CD4-positive, alpha-beta T cell treated with Interleukin-4 for 4 hours (primary cell): ENCODE measurements around the gene RAE1.
A peak's percentile ranks its signal among the peaks of the same experiment; 100 is the strongest.
"Not testable (repeated sequence)": the region's sequence is repeated elsewhere in the genome, so short reads cannot be mapped to it uniquely, and the experiment has no call there.

Experiments used
- DNase-seq: peaks from one replicate; pipeline ENCODE4 v3.0.0-alpha.2; 2020

Gene RAE1

GRCh38 chr20:57327820-57328219 lies 23.2 kb upstream of the RAE1 start:
- no peak for DNase-seq

- DNase-seq = no peak
These were observed 21.3 kb upstream of the RAE1 start, which contains the start of gene SPO11 for GRCh38 chr20:57329608-57330221. TSS of gene SPO11 (plus strand) at chr20:57329803. CDS start at chr20:57329868, 65 bp downstream.

GRCh38 chr20:57330998-57331397 lies 20.1 kb upstream of the RAE1 start:
- no peak for DNase-seq

- DNase-seq = no peak
These were observed 18.7 kb upstream of the RAE1 start for GRCh38 chr20:57332105-57333089.

- no peak for DNase-seq
These were observed 15.7 kb upstream of the RAE1 start for GRCh38 chr20:57335392-57335791.

- DNase-seq = no peak
These were observed 9.4 kb upstream of the RAE1 start for GRCh38 chr20:57341663-57342062.

GRCh38 chr20:57342829-57343228 lies 8.2 kb upstream of the RAE1 start:
- DNase-seq = no peak

GRCh38 chr20:57346477-57346876 lies 4.6 kb upstream of the RAE1 start:
- peak; percentile 57 for DNase-seq

- no peak for DNase-seq
These were observed 3.7 kb upstream of the RAE1 start for GRCh38 chr20:57347393-57347792.

- DNase-seq = not testable (repeated sequence)
These were observed 2.7 kb upstream of the RAE1 start for GRCh38 chr20:57348200-57348921.

GRCh38 chr20:57348922-57349574 lies 2.0 kb upstream of the RAE1 start:
- DNase-seq = peak; percentile 4

- DNase-seq = no peak
These were observed 859 bp upstream of the RAE1 start for GRCh38 chr20:57350081-57350710.

GRCh38 chr20:57350726-57351041 lies 371 bp upstream of the RAE1 start:
- DNase-seq = not testable (repeated sequence)

GRCh38 chr20:57352305-57352704 lies 1.2 kb downstream of the RAE1 start:
- no peak for DNase-seq

GRCh38 chr20:57353351-57353750 lies 2.3 kb downstream of the RAE1 start:
- DNase-seq = no peak

GRCh38 chr20:57361517-57361916 lies 10.5 kb downstream of the RAE1 start:
- no peak for DNase-seq

GRCh38 chr20:57364451-57364850 lies 13.4 kb downstream of the RAE1 start:
- DNase-seq = no peak

GRCh38 chr20:57369596-57369995 lies 18.5 kb downstream of the RAE1 start:
- no peak for DNase-seq

- DNase-seq = no peak
These were observed 19.3 kb downstream of the RAE1 start for GRCh38 chr20:57370316-57370715.

GRCh38 chr20:57371363-57371762 lies 20.3 kb downstream of the RAE1 start:
- no peak for DNase-seq

- DNase-seq = no peak
These were observed 21.1 kb downstream of the RAE1 start for GRCh38 chr20:57372157-57372556.

- no peak for DNase-seq
These were observed 21.7 kb downstream of the RAE1 start for GRCh38 chr20:57372581-57373350.
